MM.1S (cell line): ENCODE results near the gene CSPG5.

ENCODE experiments used
- CTCF ChIP-seq: fragments of 300-600 bp; sonication (generic); IDR thresholded peaks from 2 replicates; pipeline ENCODE4 v1.5.1; 2016; ENCODE audit warnings: antibody characterized with exemption, low read length, mixed read lengths
- EZH2phosphoT487 ChIP-seq: fragments of 300-600 bp; sonication (generic); IDR thresholded peaks from 2 replicates; pipeline ENCODE4 v1.6.1; 2018; ENCODE audit warnings: antibody characterized with exemption, low read length

DNA sequence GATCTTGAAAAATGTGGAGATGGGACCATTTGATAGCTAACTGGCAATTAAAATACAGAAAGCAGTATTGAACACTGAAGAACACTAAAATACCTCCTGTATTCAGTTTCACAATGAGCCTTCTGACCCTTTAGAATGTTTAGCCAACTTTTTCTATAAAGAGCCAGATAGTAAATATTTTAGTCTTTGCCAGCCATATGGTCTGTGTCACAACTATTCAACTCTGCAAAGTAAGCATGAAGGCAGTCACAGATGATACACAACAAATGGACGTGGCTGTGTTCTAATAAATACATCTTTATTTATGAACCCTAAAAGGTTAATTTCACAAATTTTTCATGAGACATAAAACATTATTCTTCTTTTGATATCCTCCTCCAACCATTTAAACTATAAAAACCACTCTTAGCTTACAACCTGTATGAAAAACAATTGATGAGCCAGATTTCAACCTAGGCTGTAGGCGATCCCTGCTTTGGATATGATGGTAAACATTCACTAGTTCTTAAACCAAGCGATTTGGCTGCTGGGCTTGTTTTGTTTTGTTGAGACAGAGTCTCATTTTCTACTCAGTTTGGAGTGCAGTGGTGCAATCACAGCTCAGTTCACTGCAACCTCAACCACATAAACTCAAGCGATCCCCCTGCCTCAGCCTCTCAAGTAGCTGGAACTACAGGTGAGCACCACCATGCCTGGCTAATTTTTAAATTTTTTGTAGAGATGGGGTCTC, 13.6 kb upstream of the CSPG5 start:
- no peak for TF ChIP-seq CTCF
- TF ChIP-seq EZH2phosphoT487, result no peak
